Neural progenitor cell (in vitro differentiated cells): ENCODE results near the gene HERC6.
"Not testable (repeated sequence)": the region's sequence is repeated elsewhere in the genome, so short reads cannot be mapped to it uniquely, and the experiment has no call there.

ENCODE experiments used
- EZH2 ChIP-seq: fragments of 200-600 bp; sonication (generic); IDR thresholded peaks from 2 replicates; pipeline ENCODE4 v1.6.1; 2017; ENCODE audit warnings: antibody characterized with exemption, mild to moderate bottlenecking, moderate library complexity
- EZH2phosphoT487 ChIP-seq: fragments of 200-600 bp; sonication (generic); IDR thresholded peaks from 2 replicates; pipeline ENCODE4 v1.6.1; 2017; ENCODE audit warnings: antibody characterized with exemption
- TF ChIP-seq, protein P1 (sequence below): fragments of 200-600 bp; sonication (generic); IDR thresholded peaks from 2 replicates; pipeline ENCODE4 v1.5.1; 2017; ENCODE audit warnings: antibody characterized with exemption, mild to moderate bottlenecking

- TF ChIP-seq, protein P1, sequence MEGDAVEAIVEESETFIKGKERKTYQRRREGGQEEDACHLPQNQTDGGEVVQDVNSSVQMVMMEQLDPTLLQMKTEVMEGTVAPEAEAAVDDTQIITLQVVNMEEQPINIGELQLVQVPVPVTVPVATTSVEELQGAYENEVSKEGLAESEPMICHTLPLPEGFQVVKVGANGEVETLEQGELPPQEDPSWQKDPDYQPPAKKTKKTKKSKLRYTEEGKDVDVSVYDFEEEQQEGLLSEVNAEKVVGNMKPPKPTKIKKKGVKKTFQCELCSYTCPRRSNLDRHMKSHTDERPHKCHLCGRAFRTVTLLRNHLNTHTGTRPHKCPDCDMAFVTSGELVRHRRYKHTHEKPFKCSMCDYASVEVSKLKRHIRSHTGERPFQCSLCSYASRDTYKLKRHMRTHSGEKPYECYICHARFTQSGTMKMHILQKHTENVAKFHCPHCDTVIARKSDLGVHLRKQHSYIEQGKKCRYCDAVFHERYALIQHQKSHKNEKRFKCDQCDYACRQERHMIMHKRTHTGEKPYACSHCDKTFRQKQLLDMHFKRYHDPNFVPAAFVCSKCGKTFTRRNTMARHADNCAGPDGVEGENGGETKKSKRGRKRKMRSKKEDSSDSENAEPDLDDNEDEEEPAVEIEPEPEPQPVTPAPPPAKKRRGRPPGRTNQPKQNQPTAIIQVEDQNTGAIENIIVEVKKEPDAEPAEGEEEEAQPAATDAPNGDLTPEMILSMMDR, result not testable (repeated sequence)
- TF ChIP-seq EZH2, EZH2phosphoT487: not testable (repeated sequence)
Observed at GRCh38 chr4:88361217-88361773, 17.4 kb upstream of the HERC6 start.
